ENCODE results near the gene PLEKHA8. TPM values are rescaled to one million over a fixed set of nuclear protein-coding genes. Genes with fewer than 3 reads are reported as not detected.

PLEKHA8 gene
- total RNA-seq: 39.8 to 43.5 TPM (median 40.3 TPM) in 3 replicates

- Mint-ChIP-seq H3K27ac (peak within 1 kb of the TSS; percentile 89), H3K36me3 (no peaks in the 10 kb centered on the region), H3K27me3 (ENCODE audit: low read depth) (no peaks in the 10 kb centered on the region), H3K9me3 (no peaks in the 10 kb centered on the region), H3K4me1 (peaks cover 38% of the 10 kb centered on the region), H3K4me3 (no peak within 1 kb of the TSS)
- no peak for TF ChIP-seq CTCF (IDR thresholded peaks at IDR 0.05; ENCODE audit: unreplicated experiment)
- DNase-seq (ENCODE audit: low spot score in 2 of 2, unreplicated experiment in 2 of 2): peak; percentile 78 to 94
Measured at GRCh38 chr7:30028216-30028748, at the start of gene PLEKHA8. PLEKHA8 (plus strand) TSS chr7:30028412; CDS start chr7:30028763, 351 bp downstream.

- Mint-ChIP-seq H3K9me3 (peaks cover 4% of the 10 kb centered on the region), H3K4me1 (peaks cover 19% of the 10 kb centered on the region), H3K4me3 (no peak overlapping the region), H3K36me3 (peaks cover 13% of the 10 kb centered on the region), H3K27ac (no peak overlapping the region), H3K27me3 (ENCODE audit: low read depth) (no peaks in the 10 kb centered on the region)
- TF ChIP-seq CTCF (IDR thresholded peaks at IDR 0.05; ENCODE audit: unreplicated experiment): no peak
- DNase-seq (ENCODE audit: low spot score in 2 of 2, unreplicated experiment in 2 of 2): no peak
Measured at GRCh38 chr7:29980151-29980550, 48.1 kb upstream of the PLEKHA8 start.

- H3K36me3 Mint-ChIP-seq: peaks cover 11% of the 10 kb centered on the region
- no peaks in the 10 kb centered on the region for H3K27me3 Mint-ChIP-seq (ENCODE audit: low read depth)
- H3K27ac Mint-ChIP-seq: peak overlapping the region; percentile 99
- H3K9me3 Mint-ChIP-seq: peaks cover 4% of the 10 kb centered on the region
- no peak for TF ChIP-seq CTCF (IDR thresholded peaks at IDR 0.05; ENCODE audit: unreplicated experiment)
- peak overlapping the region; percentile 88 for H3K4me3 Mint-ChIP-seq
- DNase-seq (ENCODE audit: low spot score in 2 of 2, unreplicated experiment in 2 of 2): no peak
- H3K4me1 Mint-ChIP-seq: peaks cover 19% of the 10 kb centered on the region
Measured at GRCh38 chr7:29987083-29987482, 41.1 kb upstream of the PLEKHA8 start.

- H3K27ac Mint-ChIP-seq: peak overlapping the region; percentile 99
- DNase-seq (ENCODE audit: low spot score in 2 of 2, unreplicated experiment in 2 of 2): peak in 1 of 2 experiments; percentile 50
- no peak for TF ChIP-seq CTCF (IDR thresholded peaks at IDR 0.05; ENCODE audit: unreplicated experiment)
- H3K9me3 Mint-ChIP-seq: peaks cover 9% of the 10 kb centered on the region
- H3K36me3 Mint-ChIP-seq: peaks cover 14% of the 10 kb centered on the region
- peaks cover 19% of the 10 kb centered on the region for H3K4me1 Mint-ChIP-seq
- peak overlapping the region; percentile 88 for H3K4me3 Mint-ChIP-seq
- no peaks in the 10 kb centered on the region for H3K27me3 Mint-ChIP-seq (ENCODE audit: low read depth)
Measured at GRCh38 chr7:29987811-29988317, 40.3 kb upstream of the PLEKHA8 start.

GRCh38 chr7:29988424-29989256, 39.6 kb upstream of the PLEKHA8 start:
- peaks cover 10% of the 10 kb centered on the region for H3K36me3 Mint-ChIP-seq
- peak overlapping the region; percentile 88 for H3K4me3 Mint-ChIP-seq
- peaks cover 7% of the 10 kb centered on the region for H3K9me3 Mint-ChIP-seq
- no peak for TF ChIP-seq CTCF (IDR thresholded peaks at IDR 0.05; ENCODE audit: unreplicated experiment)
- DNase-seq (ENCODE audit: low spot score in 2 of 2, unreplicated experiment in 2 of 2): peak; percentile 29 to 66
- H3K4me1 Mint-ChIP-seq: peaks cover 19% of the 10 kb centered on the region
- H3K27me3 Mint-ChIP-seq (ENCODE audit: low read depth): no peaks in the 10 kb centered on the region
- peak overlapping the region; percentile 99 for H3K27ac Mint-ChIP-seq
